ENCODE data around the gene GPAT2. TPM values are rescaled to one million over a fixed set of nuclear protein-coding genes. Genes with fewer than 3 reads are reported as not detected.
"Not testable (repeated sequence)": the region's sequence is repeated elsewhere in the genome, so short reads cannot be mapped to it uniquely, and the experiment has no call there.

GPAT2 gene
- total RNA-seq, 2 donors from 2014 or later = 1.8 to 3.9 TPM

DNA sequence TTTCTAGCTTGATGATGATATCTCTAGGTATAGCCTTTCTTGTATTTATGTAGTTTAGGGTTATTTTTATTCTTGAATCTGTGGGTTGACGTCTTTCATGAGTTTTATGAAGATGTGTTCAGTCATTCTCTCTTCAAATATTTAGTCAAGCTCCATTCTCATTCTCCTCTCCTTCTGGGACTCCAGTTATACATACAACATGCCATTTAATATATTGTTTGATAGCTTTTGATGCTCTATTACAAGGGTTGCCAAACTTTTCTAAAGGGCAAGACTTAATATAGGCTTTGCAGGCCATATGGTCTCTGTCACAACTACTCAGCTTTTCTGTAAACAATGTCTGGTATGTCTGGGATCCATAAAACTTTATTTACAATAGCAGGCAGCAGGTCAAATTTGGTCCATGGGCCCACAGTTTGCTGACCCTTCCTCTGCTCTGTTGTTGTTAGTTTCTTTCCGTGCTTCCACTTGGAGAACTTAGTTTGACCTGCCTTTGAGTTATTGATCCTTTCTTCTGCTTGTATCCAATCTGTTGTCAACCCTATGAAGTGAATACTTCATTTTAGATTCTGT, 40.6 kb upstream of the GPAT2 start:
- Histone ChIP-seq H3K4me1 (no peaks in the 10 kb centered on the region), H3K4me3 (no peak overlapping the region), H3K36me3 (no peaks in the 10 kb centered on the region), H3K9me3 (peaks cover 0 to 23% of the 10 kb centered on the region in 2 donors), H3K27ac (no peak overlapping the region), H3K27me3 (no peaks in the 10 kb centered on the region)
- no peak for DNase-seq (ENCODE audit: low spot score)
- TF ChIP-seq, protein P1, sequence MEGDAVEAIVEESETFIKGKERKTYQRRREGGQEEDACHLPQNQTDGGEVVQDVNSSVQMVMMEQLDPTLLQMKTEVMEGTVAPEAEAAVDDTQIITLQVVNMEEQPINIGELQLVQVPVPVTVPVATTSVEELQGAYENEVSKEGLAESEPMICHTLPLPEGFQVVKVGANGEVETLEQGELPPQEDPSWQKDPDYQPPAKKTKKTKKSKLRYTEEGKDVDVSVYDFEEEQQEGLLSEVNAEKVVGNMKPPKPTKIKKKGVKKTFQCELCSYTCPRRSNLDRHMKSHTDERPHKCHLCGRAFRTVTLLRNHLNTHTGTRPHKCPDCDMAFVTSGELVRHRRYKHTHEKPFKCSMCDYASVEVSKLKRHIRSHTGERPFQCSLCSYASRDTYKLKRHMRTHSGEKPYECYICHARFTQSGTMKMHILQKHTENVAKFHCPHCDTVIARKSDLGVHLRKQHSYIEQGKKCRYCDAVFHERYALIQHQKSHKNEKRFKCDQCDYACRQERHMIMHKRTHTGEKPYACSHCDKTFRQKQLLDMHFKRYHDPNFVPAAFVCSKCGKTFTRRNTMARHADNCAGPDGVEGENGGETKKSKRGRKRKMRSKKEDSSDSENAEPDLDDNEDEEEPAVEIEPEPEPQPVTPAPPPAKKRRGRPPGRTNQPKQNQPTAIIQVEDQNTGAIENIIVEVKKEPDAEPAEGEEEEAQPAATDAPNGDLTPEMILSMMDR (IDR thresholded peaks at IDR 0.05) = no peak

DNA sequence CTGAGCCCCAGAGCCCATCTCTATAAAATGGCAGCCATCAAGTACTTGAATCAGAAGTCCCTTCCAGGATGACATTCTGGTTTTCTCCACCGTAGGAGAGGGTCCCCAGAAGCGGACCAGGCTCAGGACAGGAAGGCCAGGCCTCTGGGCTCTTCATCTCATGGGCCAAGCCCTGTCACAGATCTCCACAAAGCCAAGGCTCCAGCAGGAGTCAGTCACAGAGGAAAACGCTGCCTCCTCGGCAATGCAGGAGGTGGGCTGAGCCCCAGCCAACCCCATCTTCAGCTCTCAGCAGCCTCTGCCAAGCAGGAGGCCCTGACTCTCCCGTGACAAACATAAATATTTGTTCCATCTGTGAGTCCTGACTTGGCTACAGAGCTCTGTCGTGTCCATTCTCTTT, 39.4 kb upstream of the GPAT2 start:
- DNase-seq (ENCODE audit: low spot score) = no peak

DNA sequence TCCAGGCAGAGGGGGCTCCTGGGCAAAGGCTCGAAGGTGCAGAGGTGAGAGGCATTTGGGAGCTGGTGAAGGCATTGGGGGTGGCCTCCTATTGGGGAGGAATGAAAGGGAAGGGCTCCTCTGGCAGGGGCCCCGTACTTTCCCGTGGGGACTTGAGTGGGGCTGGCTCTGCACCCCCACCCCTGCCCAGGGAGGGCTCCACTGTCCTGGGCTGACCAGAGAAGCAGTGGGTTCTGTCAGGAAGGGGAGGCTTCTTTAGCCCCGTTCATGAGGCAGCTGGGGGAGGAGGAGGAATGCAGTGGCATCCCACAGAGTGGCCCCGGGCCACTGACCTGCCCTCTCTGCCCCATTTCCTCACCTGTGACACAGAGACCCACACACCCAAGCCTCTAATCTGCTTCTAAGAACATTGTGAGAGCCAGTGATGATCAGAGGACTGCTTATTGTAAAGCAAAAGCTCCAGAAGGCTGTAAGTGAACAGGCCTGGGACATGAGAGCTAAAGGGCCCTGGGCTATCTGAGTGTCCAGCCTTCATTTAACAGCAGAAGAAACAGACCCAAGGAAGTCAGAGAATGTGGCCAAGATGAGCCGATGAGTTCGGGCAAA, 38.6 kb upstream of the GPAT2 start:
- H3K27ac ChIP-seq = no peak overlapping the region
- peaks cover 0 to 23% of the 10 kb centered on the region in 2 donors for H3K9me3 ChIP-seq
- H3K27me3 ChIP-seq = no peaks in the 10 kb centered on the region
- no peaks in the 10 kb centered on the region for H3K4me1 ChIP-seq
- no peak overlapping the region for H3K4me3 ChIP-seq
- H3K36me3 ChIP-seq = no peaks in the 10 kb centered on the region
- no peak for DNase-seq (ENCODE audit: low spot score)
- TF ChIP-seq, protein P1 (IDR thresholded peaks at IDR 0.05) = no peak

More for the DNA sequence above, 39.4 kb upstream of the GPAT2 start:
- peaks cover 0 to 23% of the 10 kb centered on the region in 2 donors for H3K9me3 ChIP-seq
- H3K27ac ChIP-seq = no peak overlapping the region
- no peaks in the 10 kb centered on the region for H3K27me3 ChIP-seq
- no peaks in the 10 kb centered on the region for H3K4me1 ChIP-seq
- H3K36me3 ChIP-seq = no peaks in the 10 kb centered on the region
- TF ChIP-seq, protein P1 (IDR thresholded peaks at IDR 0.05) = no peak
- H3K4me3 ChIP-seq = no peak overlapping the region

DNA sequence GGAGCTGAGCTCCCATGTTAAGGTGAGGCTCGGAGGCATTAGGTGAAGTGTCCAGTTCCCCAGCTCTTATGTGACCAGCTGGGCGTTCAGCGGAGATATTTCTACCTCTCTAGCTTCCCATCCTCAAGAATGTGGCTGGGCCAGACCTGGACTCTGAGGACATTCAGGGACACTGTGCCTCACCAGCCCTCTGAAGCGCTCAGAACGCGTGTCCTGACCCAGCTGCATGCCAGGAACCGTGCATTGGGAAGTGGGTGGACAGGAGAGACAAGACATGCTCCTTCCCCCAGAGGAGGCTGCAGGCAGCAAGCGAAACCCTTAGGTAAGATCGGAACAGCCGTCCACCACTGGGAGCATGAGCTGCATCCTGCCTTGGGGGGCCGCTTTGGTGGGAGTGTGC, 38.0 kb upstream of the GPAT2 start:
- Histone ChIP-seq H3K27me3 (no peaks in the 10 kb centered on the region), H3K4me3 (no peak overlapping the region), H3K27ac (no peak overlapping the region), H3K9me3 (peaks cover 0 to 23% of the 10 kb centered on the region in 2 donors), H3K36me3 (no peaks in the 10 kb centered on the region), H3K4me1 (no peaks in the 10 kb centered on the region)
- DNase-seq (ENCODE audit: low spot score) = no peak
- TF ChIP-seq, protein P1 (IDR thresholded peaks at IDR 0.05) = no peak

DNA sequence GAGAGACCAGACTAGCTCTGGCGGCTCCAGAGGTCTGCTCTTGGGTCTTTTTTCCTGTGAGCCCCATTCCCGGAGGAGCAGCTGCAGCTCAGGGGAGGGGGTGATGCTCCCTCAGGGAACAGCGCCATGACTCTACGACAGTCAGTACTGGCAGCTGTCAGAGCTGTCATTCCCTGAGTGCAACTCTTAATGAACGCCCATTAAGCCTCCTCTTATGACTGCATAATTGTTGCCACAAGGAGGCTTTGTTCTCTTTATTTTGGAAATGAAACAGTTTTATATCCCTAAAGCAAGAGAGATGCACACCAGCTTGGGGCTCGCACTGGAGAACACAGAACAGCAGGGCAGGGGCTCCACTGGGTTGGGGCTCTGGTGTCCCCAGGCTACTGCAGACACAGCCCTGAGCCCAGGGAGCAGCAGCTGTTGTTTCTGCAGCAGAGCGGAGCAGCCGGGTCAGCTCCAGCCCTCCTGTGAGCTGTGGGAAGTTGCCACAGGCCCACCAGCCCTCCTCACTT, 37.3 kb upstream of the GPAT2 start:
- H3K27ac ChIP-seq; DNase-seq (ENCODE audit: low spot score): not testable (repeated sequence)

DNA sequence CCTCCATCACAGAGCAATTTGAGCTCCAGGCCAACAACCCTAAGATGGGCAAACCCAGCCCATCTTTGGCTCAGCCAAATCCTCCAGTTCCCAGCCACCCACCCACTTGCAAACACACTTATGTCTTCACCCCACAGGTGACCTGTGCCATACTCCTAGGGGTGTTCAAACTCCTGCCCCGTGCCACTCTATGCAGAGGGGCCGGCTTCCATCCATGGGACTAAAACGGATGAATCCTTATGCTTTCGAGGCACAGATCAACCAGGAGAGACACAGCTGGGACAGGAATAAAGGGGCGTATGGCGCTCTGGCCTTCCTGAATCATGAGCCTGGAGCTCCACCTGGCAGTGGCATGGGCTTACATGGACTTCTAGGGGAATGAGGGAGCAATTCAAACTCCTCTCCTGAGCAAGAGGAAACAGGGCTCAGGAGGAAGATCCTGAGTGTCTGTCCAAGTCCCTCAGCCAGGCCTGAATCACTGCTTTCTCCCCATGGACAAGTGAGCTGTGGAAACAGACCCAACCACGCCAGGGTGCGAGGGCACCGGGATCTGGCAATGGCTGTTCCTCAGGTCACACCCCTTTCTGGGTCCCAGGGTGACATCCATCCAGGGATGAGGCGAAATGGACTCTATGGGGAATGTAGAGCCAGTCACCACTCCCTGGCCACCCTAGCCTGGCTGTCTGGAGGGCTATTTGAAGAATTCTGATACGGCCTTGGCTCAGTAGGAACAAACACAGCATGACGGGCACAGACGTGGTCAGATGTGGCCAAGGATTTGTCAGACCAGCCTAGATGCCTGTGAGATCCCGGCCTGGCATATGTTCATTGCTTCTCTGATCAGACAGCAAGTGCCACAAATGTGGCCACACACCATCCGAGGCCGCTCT, 36.6 kb upstream of the GPAT2 start:
- H3K36me3 ChIP-seq; H3K27me3 ChIP-seq; H3K27ac ChIP-seq; H3K4me1 ChIP-seq; DNase-seq (ENCODE audit: low spot score); H3K4me3 ChIP-seq: not testable (repeated sequence)
- peaks cover 0 to 14% of the 10 kb centered on the region in 2 donors for H3K9me3 ChIP-seq

More for the DNA sequence above, 37.3 kb upstream of the GPAT2 start:
- H3K36me3 ChIP-seq, H3K4me1 ChIP-seq, H3K4me3 ChIP-seq, H3K27me3 ChIP-seq: not testable (repeated sequence)
- H3K9me3 ChIP-seq = peaks cover 0 to 20% of the 10 kb centered on the region in 2 donors

DNA sequence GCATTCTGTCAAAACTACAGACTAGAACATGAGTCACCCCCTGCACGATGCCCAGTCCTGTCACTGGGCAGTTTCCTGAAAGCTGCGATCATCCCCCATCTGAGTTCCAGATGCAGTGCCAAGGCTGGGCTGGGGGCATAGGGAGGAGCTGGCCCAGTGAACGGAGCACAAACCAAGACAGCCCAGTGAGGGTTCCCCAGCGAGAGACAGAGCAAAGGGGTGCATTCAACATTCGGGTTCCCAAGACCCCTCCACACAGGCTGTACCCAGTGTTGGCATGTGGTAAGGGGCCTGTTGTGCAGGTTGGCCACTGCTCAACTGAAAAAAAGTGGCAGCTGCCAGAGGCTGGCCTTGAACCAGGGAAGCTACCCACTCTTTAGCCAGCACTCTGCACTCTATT, 35.6 kb upstream of the GPAT2 start:
- not testable (repeated sequence) for H3K4me1 ChIP-seq; H3K4me3 ChIP-seq; H3K9me3 ChIP-seq; H3K36me3 ChIP-seq; H3K27me3 ChIP-seq; DNase-seq (ENCODE audit: low spot score); H3K27ac ChIP-seq

DNA sequence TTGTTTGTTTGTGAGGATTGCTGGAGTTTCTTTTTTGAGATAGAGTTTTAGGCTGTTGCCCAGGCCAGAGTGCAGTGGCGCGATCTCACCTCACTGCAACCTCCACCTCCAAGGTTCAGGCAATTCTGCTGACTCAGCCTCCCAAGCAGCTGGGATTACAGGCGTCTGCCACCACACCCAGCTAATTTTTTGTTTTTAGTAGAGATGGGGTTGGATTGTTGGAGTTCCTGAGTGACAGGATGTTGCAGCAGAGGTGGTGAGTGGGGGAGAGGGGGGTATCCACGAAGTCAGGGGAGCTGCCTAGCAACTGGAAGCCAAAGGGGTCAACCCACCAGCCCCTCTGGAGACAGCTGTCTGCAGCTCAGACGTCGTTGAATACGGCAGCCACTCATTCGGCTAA, 35.2 kb upstream of the GPAT2 start:
- H3K4me3 ChIP-seq; H3K27ac ChIP-seq; H3K4me1 ChIP-seq; H3K27me3 ChIP-seq; H3K9me3 ChIP-seq; H3K36me3 ChIP-seq; DNase-seq (ENCODE audit: low spot score): not testable (repeated sequence)

DNA sequence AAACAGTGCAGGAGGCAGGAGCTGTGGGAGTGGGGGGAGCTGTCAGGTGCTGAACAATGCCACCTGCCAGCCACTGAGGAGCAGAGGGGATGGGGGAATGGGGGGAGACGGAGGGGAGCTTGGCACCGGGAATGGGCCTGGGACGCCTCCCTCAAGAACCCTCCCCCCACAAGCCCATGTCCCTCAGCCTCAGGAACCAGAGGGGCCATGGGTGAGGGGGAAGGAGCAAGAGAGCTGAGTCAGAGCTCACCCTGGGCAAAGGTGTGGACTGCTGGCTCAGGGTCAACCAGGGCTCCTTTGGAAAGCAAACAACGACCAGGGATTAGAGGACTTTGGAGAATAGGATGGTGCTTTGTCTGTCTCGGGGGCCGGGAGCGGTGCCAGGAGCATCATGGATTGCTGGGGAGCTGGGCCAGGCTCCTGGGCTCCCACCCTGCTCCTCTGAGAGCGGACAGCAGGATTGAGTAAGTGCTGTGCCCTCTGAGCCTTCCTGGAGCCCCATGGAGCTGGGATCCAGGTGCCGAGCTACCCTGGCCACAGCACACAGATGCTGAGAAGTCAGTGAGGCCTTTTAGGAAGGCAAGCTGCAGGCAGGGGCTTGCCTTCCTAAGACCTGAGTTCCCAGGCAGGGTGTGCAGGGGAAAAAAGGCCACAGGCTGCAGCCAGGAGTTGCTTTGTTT, 33.3 kb upstream of the GPAT2 start:
- not testable (repeated sequence) for H3K9me3 ChIP-seq; H3K27me3 ChIP-seq; DNase-seq (ENCODE audit: low spot score); H3K4me3 ChIP-seq; H3K27ac ChIP-seq; H3K4me1 ChIP-seq; H3K36me3 ChIP-seq
